HCT116 (cell line): ENCODE measurements around the gene OTOG. TPM values are rescaled to one million over a fixed set of nuclear protein-coding genes. Genes with fewer than 3 reads are reported as not detected.

ENCODE experiments used
- ATAC-seq: fragments of 200-7000 bp; cut with Tn5 transposase; 2 replicates; pipeline ENCODE4 v1.9.1; 2020; ENCODE audit warnings: mild to moderate bottlenecking, moderate library complexity
- BruUV-seq: library from RNA; stranded (reverse); fragments of 400-500 nt; replicated peaks from 2 replicates; lab custom pipeline; 2021; lab: Mats Ljungman, UMichigan
- CTCF ChIA-PET: fragments of 300-600 bp; sonication (Branson Sonifier 250); formaldehyde crosslinking; loops from one replicate; lab custom pipeline; 2021; ENCODE audit warnings: antibody characterized with exemption; lab: Charles Lee
- POLR2A ChIA-PET: fragments of 300-600, 350-600 bp; sonication (Branson Sonifier 250); formaldehyde crosslinking; loops from one replicate; lab custom pipeline; 2021; ENCODE audit warnings: antibody characterized with exemption; lab: Charles Lee
- RAD21 ChIA-PET, 2 experiments: fragments of 300-600 bp; sonication (Branson Sonifier 250); formaldehyde crosslinking; loops; one replicate each; lab custom pipeline; 2023; ENCODE audit warnings: low total read pairs in 2 of 2; ENCODE audit not compliant: uncharacterized antibody in 2 of 2, unreplicated experiment in 2 of 2, low non-redundant PET in 1 of 2; lab: Charles Lee
- DNase-seq: peaks from one replicate; pipeline ENCODE4 v3.0.0-alpha.2; 2010; ENCODE audit warnings: low read depth, low spot score
- H2AFZ ChIP-seq: fragments of 200-600 bp; shearing (Covaris generic), sonication (generic); 2 replicates; pipeline ENCODE4 v1.6.1; 2017; ENCODE audit warnings: low read depth, mixed run types, mixed read lengths, antibody characterized with exemption, low read length; ENCODE audit not compliant: poor library complexity, severe bottlenecking
- H3K27ac ChIP-seq: 2 replicates; pipeline ENCODE4 v1.5.1; 2012; ENCODE audit warnings: low read depth, low read length
- H3K27me3 ChIP-seq: fragments of 200-600 bp; sonication (generic); 2 replicates; pipeline ENCODE4 v1.6.1; 2016; ENCODE audit warnings: mixed run types, low read length, mixed read lengths; ENCODE audit not compliant: insufficient read depth
- H3K36me3 ChIP-seq, 2 experiments: fragments of 200-500 bp in 1 of 2; fragments of 200-600 bp in 1 of 2; sonication (Bioruptor generic) in 1 of 2; sonication (generic) in 1 of 2; 2 replicates each; pipeline versions ENCODE4 v1.5.1 to v1.6.1; 2014 to 2016; ENCODE audit warnings: low read length in 2 of 2, inconsistent platforms in 1 of 2, mixed read lengths in 1 of 2, mixed run types in 1 of 2; ENCODE audit not compliant: insufficient read depth in 2 of 2, control insufficient read depth in 1 of 2
- H3K4me1 ChIP-seq, 2 experiments: fragments of 200-600 bp in 1 of 2; sonication (generic) in 1 of 2; 2 replicates each; pipeline versions ENCODE4 v1.5.1 to v1.6.1; 2012 to 2017; ENCODE audit warnings: low read length in 2 of 2, inconsistent platforms in 1 of 2, mild to moderate bottlenecking in 1 of 2, mixed read lengths in 1 of 2, mixed run types in 1 of 2, moderate library complexity in 1 of 2; ENCODE audit not compliant: insufficient read depth in 2 of 2, control insufficient read depth in 1 of 2
- H3K4me2 ChIP-seq: fragments of 200-600 bp; sonication (generic); 2 replicates; pipeline ENCODE4 v1.6.1; 2017; ENCODE audit warnings: mixed run types, low read length, mixed read lengths
- H3K4me3 ChIP-seq, 2 experiments: fragments of 200-600 bp in 1 of 2; sonication (generic) in 1 of 2; replicated peaks in 1 of 2; 2 replicates each; pipeline ENCODE4 v1.5.1; 2011 to 2016; ENCODE audit warnings: low read length in 2 of 2, control low read depth in 1 of 2, low read depth in 1 of 2, mild to moderate bottlenecking in 1 of 2, mixed read lengths in 1 of 2, mixed run types in 1 of 2
- H3K79me2 ChIP-seq: fragments of 200-600 bp; sonication (generic); 2 replicates; pipeline ENCODE4 v1.6.1; 2017; ENCODE audit warnings: mild to moderate bottlenecking, mixed run types, low read length, moderate library complexity, mixed read lengths; ENCODE audit not compliant: insufficient read depth
- H3K9ac ChIP-seq: fragments of 200-600 bp; sonication (generic); 2 replicates; pipeline ENCODE4 v1.6.1; 2016; ENCODE audit warnings: low read length, mixed read lengths
- H3K9me2 ChIP-seq: fragments of 200-600 bp; sonication (generic), shearing (Covaris generic); 2 replicates; pipeline ENCODE4 v1.6.1; 2017; ENCODE audit warnings: mixed run types, mild to moderate bottlenecking, moderate library complexity; ENCODE audit not compliant: insufficient read depth
- H3K9me3 ChIP-seq, 2 experiments: fragments of 200-500 bp in 1 of 2; fragments of 200-600 bp in 1 of 2; sonication (Bioruptor generic) in 1 of 2; sonication (generic) in 1 of 2; 2 replicates each; pipeline ENCODE4 v1.6.1; 2014 to 2017; ENCODE audit warnings: low read length in 2 of 2, mixed read lengths in 2 of 2, inconsistent platforms in 1 of 2, low read depth in 1 of 2, mild to moderate bottlenecking in 1 of 2, mixed run types in 1 of 2, moderate library complexity in 1 of 2; ENCODE audit not compliant: control insufficient read depth in 1 of 2, insufficient read depth in 1 of 2
- H4K20me1 ChIP-seq: fragments of 200-600 bp; sonication (generic), shearing (Covaris generic); 2 replicates; pipeline ENCODE4 v1.6.1; 2017; ENCODE audit warnings: mixed run types, mild to moderate bottlenecking, moderate library complexity; ENCODE audit not compliant: insufficient read depth
- CBX3 ChIP-seq: IDR thresholded peaks from 2 replicates; pipeline ENCODE4 v1.6.1; 2012; ENCODE audit warnings: low read depth
- EGR1 ChIP-seq: IDR thresholded peaks from 2 replicates; pipeline ENCODE4 v1.6.1; 2012; ENCODE audit warnings: low read depth
- ELF1 ChIP-seq: IDR thresholded peaks from 2 replicates; pipeline ENCODE4 v1.6.1; 2012; ENCODE audit warnings: low read depth, borderline replicate concordance
- EZH2 ChIP-seq: fragments of 200-600 bp; sonication (generic); IDR thresholded peaks from 2 replicates; pipeline ENCODE4 v1.6.1; 2017; ENCODE audit warnings: antibody characterized with exemption, mixed run types
- EZH2phosphoT487 ChIP-seq: fragments of 200-600 bp; IDR thresholded peaks from 2 replicates; pipeline ENCODE4 v1.6.1; 2018; ENCODE audit warnings: antibody characterized with exemption, borderline replicate concordance
- JUND ChIP-seq: IDR thresholded peaks from 2 replicates; pipeline ENCODE4 v1.6.1; 2012
- POLR2A ChIP-seq: IDR thresholded peaks from 2 replicates; pipeline ENCODE4 v1.7.0; 2011; ENCODE audit warnings: borderline replicate concordance; ENCODE audit not compliant: insufficient read depth, insufficient read length; ENCODE audit errors: extremely low read depth
- RAD21 ChIP-seq: IDR thresholded peaks from 2 replicates; pipeline ENCODE4 v1.6.1; 2012; ENCODE audit warnings: low read depth, mild to moderate bottlenecking
- SIN3A ChIP-seq: IDR thresholded peaks from 2 replicates; pipeline ENCODE4 v1.6.1; 2012; ENCODE audit warnings: low read depth
- SP1 ChIP-seq: IDR thresholded peaks from 2 replicates; pipeline ENCODE4 v1.6.1; 2012; ENCODE audit warnings: low read depth
- SRF ChIP-seq: IDR thresholded peaks from 2 replicates; pipeline ENCODE4 v1.6.1; 2012; ENCODE audit warnings: low read depth
- ZFX ChIP-seq: fragments of 450-650 bp; IDR thresholded peaks from 2 replicates; pipeline ENCODE4 v1.6.1; 2017
- intact Hi-C: fragments of 100-400 bp; cut with micrococcal nuclease; formaldehyde crosslinking; loops from 2 replicates; pipeline ENCODE4 v1.10.0; 2022
- total RNA-seq: library from RNA; stranded (reverse); gene quantifications from one replicate; pipeline ENCODE4 v1.2.1, GENCODE V29; 2021; ENCODE audit not compliant: unreplicated experiment

Gene OTOG
- total RNA-seq, 1 experiment from 2014 or later, result 0.07 TPM

- no peak overlapping the region for H3K4me2 ChIP-seq
- no peak overlapping the region for H3K27ac ChIP-seq
- no TSS peak for BruUV-seq
- no peak for DNase-seq
- no peak overlapping the region for H3K4me3 ChIP-seq
- H4K20me1 ChIP-seq, result no peaks in the 10 kb centered on the region
- no peak for TF ChIP-seq CBX3
- CTCF ChIA-PET, result interaction anchor here (2.4 kb wide), 1 partner anchor 11 kb away, joined by 6 read pairs; no protein-coding TSS in a partner anchor
- intact Hi-C loops, result no loop called here
- RAD21 ChIA-PET, result no interaction called here
- POLR2A ChIA-PET, result no interaction called here
- no peaks in the 10 kb centered on the region for H3K27me3 ChIP-seq
- no peaks in the 10 kb centered on the region for H3K79me2 ChIP-seq
- no peak overlapping the region for H3K9ac ChIP-seq
- H2AFZ ChIP-seq, result no peak overlapping the region
- no peaks in the 10 kb centered on the region for H3K36me3 ChIP-seq
- no peaks in the 10 kb centered on the region for H3K9me3 ChIP-seq
- H3K4me1 ChIP-seq, result no peaks in the 10 kb centered on the region
- H3K9me2 ChIP-seq, result no peaks in the 10 kb centered on the region
- ATAC-seq, result no peak
Measured at GRCh38 chr11:17609291-17610084, 62.4 kb downstream of the OTOG start.

GRCh38 chr11:17610085-17610894, 63.2 kb downstream of the OTOG start:
- intact Hi-C loops, result no loop called here
- no peaks in the 10 kb centered on the region for H3K79me2 ChIP-seq
- RAD21 ChIA-PET, result no interaction called here
- POLR2A ChIA-PET, result no interaction called here
- BruUV-seq, result no TSS peak
- no peaks in the 10 kb centered on the region for H3K9me2 ChIP-seq
- no peaks in the 10 kb centered on the region for H3K27me3 ChIP-seq
- no peak for ATAC-seq
- no peaks in the 10 kb centered on the region for H3K9me3 ChIP-seq
- no peaks in the 10 kb centered on the region for H3K4me1 ChIP-seq
- no peak overlapping the region for H2AFZ ChIP-seq
- H3K9ac ChIP-seq, result no peak overlapping the region
- H3K36me3 ChIP-seq, result no peaks in the 10 kb centered on the region
- TF ChIP-seq JUND, result no peak
- no peak for TF ChIP-seq ZFX
- TF ChIP-seq EZH2phosphoT487, result no peak
- TF ChIP-seq RAD21, result no peak
- TF ChIP-seq POLR2A, result no peak
- TF ChIP-seq CBX3, result no peak
- TF ChIP-seq SP1, result no peak
- no peak for TF ChIP-seq SRF
- TF ChIP-seq ELF1, result no peak
- TF ChIP-seq EZH2, result no peak
- no peak for TF ChIP-seq EGR1
- no peak for TF ChIP-seq SIN3A
- TF ChIP-seq, all 23 proteins: peak for 0
- no peak for DNase-seq
- no peak overlapping the region for H3K4me3 ChIP-seq
- no peak overlapping the region for H3K27ac ChIP-seq
- H4K20me1 ChIP-seq, result no peaks in the 10 kb centered on the region
- no peak overlapping the region for H3K4me2 ChIP-seq
- CTCF ChIA-PET, result interaction anchor here (2.4 kb wide), 1 partner anchor 11 kb away, joined by 6 read pairs; no protein-coding TSS in a partner anchor
